HEK293 (cell line): ENCODE measurements around the gene ADCYAP1R1.

Experiments
- CTCF ChIA-PET: fragments of 350-600 bp; formaldehyde crosslinking; extraction: SDS; loops from one replicate; lab custom pipeline; 2021; ENCODE audit warnings: antibody characterized with exemption; lab: Yijun Ruan, JAX
- POLR2A ChIA-PET: fragments of 300-600 bp; formaldehyde crosslinking; extraction: SDS; loops from one replicate; lab custom pipeline; 2020; ENCODE audit warnings: antibody characterized with exemption, inconsistent platforms; lab: Yijun Ruan, JAX
- H3K27ac ChIP-seq: fragments of 200-500 bp; sonication (Bioruptor generic); 2 replicates; pipeline ENCODE4 v1.5.1; 2014; ENCODE audit warnings: low read depth, low read length, control low read depth, inconsistent platforms; ENCODE audit errors: extremely low read depth
- H3K36me3 ChIP-seq, 2 experiments: fragments of 200-500 bp in 1 of 2; sonication (Bioruptor generic) in 1 of 2; 1 replicate in 1 of 2; 2 replicates in 1 of 2; pipeline ENCODE4 v1.5.1; 2014 to 2017; ENCODE audit warnings: inconsistent platforms in 2 of 2, low read length in 2 of 2; ENCODE audit not compliant: control insufficient read depth in 2 of 2, insufficient read depth in 1 of 2
- H3K4me1 ChIP-seq: fragments of 200-500 bp; sonication (Bioruptor generic); 2 replicates; pipeline ENCODE4 v1.5.1; 2014; ENCODE audit warnings: mild to moderate bottlenecking, low read length, inconsistent platforms; ENCODE audit not compliant: control insufficient read depth, insufficient read depth
- H3K4me3 ChIP-seq: 2 replicates; pipeline ENCODE4 v1.5.1; 2011; ENCODE audit warnings: low read depth, mild to moderate bottlenecking, control low read depth, low read length, moderate library complexity
- H3K9me3 ChIP-seq: fragments of 200-500 bp; sonication (Bioruptor generic); 2 replicates; pipeline ENCODE4 v1.5.1; 2014; ENCODE audit warnings: low read depth, low read length, inconsistent platforms; ENCODE audit not compliant: control insufficient read depth, insufficient read depth
- HOXA7 ChIP-seq: sonication (generic); formaldehyde crosslinking; IDR thresholded peaks from 2 replicates; pipeline ENCODE4 v1.8.1; 2022; ENCODE audit warnings: missing genetic modification reagents, borderline replicate concordance
- KLF10 ChIP-seq: fragments of 450-650 bp; IDR thresholded peaks from 2 replicates; pipeline ENCODE4 v1.5.1; 2018; ENCODE audit warnings: missing biosample characterization, mild to moderate bottlenecking, missing genetic modification characterization
- OSR2 ChIP-seq: fragments of 450-650 bp; formaldehyde crosslinking; IDR thresholded peaks from 2 replicates; pipeline ENCODE4 v1.5.1; 2016; ENCODE audit warnings: missing biosample characterization, missing genetic modification characterization
- SP7 ChIP-seq: fragments of 450-650 bp; formaldehyde crosslinking; IDR thresholded peaks from 2 replicates; pipeline ENCODE4 v1.5.1; 2016; ENCODE audit warnings: missing biosample characterization, missing genetic modification characterization
- ZNF202 ChIP-seq: fragments of 450-650 bp; formaldehyde crosslinking; IDR thresholded peaks from 2 replicates; pipeline ENCODE4 v1.5.1; 2016; ENCODE audit warnings: missing biosample characterization, missing genetic modification characterization, borderline replicate concordance
- ZNF211 ChIP-seq: fragments of 450-650 bp; formaldehyde crosslinking; IDR thresholded peaks from 2 replicates; pipeline ENCODE4 v1.5.1; 2016; ENCODE audit warnings: low read depth, missing biosample characterization, missing genetic modification characterization
- ZNF214 ChIP-seq: fragments of 450-650 bp; formaldehyde crosslinking; IDR thresholded peaks from 2 replicates; pipeline ENCODE4 v1.5.1; 2017; ENCODE audit warnings: missing biosample characterization, mild to moderate bottlenecking, missing genetic modification characterization, borderline replicate concordance
- ZNF366 ChIP-seq: fragments of 450-650 bp; formaldehyde crosslinking; conservative IDR thresholded peaks from 2 replicates; pipeline ENCODE4 v1.5.1; 2016; ENCODE audit warnings: missing biosample characterization, missing genetic modification characterization
- ZNF791 ChIP-seq: fragments of 450-650 bp; formaldehyde crosslinking; IDR thresholded peaks from 2 replicates; pipeline ENCODE4 v1.5.1; 2016; ENCODE audit warnings: missing biosample characterization, missing genetic modification characterization
- ZNF792 ChIP-seq: fragments of 450-650 bp; formaldehyde crosslinking; IDR thresholded peaks from 2 replicates; pipeline ENCODE4 v1.5.1; 2016; ENCODE audit warnings: missing biosample characterization, missing genetic modification characterization
- TF ChIP-seq, protein P1 (sequence below): fragments of 450-650 bp; formaldehyde crosslinking; IDR thresholded peaks from 2 replicates; pipeline ENCODE4 v1.5.1; 2016; ENCODE audit warnings: missing biosample characterization, missing genetic modification characterization
- TF ChIP-seq, protein P2 (sequence below): fragments of 450-650 bp; formaldehyde crosslinking; conservative IDR thresholded peaks from 2 replicates; pipeline ENCODE4 v1.5.1; 2016; ENCODE audit warnings: low read depth, missing biosample characterization, missing genetic modification characterization
- TF ChIP-seq, protein P3 (sequence below): fragments of 450-650 bp; formaldehyde crosslinking; IDR thresholded peaks from 2 replicates; pipeline ENCODE4 v1.5.1; 2016; ENCODE audit warnings: missing biosample characterization, missing genetic modification characterization, borderline replicate concordance

The ADCYAP1R1 gene

DNA sequence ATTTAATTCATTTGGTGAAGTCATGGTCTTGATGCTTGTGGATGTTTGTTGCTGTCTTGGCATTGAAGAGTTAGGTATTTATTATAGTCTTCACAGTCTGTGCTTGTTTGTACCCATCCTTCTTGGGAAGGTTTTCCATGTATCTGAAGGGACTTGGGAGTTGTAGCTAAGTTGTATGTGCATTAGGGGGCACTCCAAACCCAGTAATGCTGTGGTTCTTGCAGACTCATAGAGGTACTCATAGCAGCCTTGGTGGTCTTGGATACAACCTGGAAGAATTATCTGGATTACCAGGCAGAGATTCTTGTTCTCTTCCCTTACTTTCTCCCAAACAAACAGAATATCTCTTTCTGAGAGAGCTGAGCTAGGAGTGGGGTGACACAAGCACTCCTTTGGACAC is 93.2 kb downstream of the ADCYAP1R1 start:
- Histone ChIP-seq H3K4me1 (no peaks in the 10 kb centered on the region), H3K9me3 (no peaks in the 10 kb centered on the region), H3K27ac (no peak overlapping the region), H3K4me3 (no peak overlapping the region)
- TF ChIP-seq ZNF791 = no peak
- TF ChIP-seq ZNF792 (tag by site-specific recombination) = no peak
- TF ChIP-seq SP7 (tag by site-specific recombination) = no peak
- TF ChIP-seq ZNF211 (tag by site-specific recombination) = no peak
- TF ChIP-seq ZNF214 (tag by site-specific recombination) = no peak
- TF ChIP-seq, protein P1, sequence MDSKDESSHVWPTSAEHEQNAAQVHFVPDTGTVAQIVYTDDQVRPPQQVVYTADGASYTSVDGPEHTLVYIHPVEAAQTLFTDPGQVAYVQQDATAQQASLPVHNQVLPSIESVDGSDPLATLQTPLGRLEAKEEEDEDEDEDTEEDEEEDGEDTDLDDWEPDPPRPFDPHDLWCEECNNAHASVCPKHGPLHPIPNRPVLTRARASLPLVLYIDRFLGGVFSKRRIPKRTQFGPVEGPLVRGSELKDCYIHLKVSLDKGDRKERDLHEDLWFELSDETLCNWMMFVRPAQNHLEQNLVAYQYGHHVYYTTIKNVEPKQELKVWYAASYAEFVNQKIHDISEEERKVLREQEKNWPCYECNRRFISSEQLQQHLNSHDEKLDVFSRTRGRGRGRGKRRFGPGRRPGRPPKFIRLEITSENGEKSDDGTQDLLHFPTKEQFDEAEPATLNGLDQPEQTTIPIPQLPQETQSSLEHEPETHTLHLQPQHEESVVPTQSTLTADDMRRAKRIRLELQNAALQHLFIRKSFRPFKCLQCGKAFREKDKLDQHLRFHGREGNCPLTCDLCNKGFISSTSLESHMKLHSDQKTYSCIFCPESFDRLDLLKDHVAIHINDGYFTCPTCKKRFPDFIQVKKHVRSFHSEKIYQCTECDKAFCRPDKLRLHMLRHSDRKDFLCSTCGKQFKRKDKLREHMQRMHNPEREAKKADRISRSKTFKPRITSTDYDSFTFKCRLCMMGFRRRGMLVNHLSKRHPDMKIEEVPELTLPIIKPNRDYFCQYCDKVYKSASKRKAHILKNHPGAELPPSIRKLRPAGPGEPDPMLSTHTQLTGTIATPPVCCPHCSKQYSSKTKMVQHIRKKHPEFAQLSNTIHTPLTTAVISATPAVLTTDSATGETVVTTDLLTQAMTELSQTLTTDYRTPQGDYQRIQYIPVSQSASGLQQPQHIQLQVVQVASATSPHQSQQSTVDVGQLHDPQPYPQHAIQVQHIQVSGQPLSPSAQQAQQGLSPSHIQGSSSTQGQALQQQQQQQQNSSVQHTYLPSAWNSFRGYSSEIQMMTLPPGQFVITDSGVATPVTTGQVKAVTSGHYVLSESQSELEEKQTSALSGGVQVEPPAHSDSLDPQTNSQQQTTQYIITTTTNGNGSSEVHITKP (tag by site-specific recombination) = no peak
- TF ChIP-seq KLF10 = no peak
- TF ChIP-seq, protein P2, sequence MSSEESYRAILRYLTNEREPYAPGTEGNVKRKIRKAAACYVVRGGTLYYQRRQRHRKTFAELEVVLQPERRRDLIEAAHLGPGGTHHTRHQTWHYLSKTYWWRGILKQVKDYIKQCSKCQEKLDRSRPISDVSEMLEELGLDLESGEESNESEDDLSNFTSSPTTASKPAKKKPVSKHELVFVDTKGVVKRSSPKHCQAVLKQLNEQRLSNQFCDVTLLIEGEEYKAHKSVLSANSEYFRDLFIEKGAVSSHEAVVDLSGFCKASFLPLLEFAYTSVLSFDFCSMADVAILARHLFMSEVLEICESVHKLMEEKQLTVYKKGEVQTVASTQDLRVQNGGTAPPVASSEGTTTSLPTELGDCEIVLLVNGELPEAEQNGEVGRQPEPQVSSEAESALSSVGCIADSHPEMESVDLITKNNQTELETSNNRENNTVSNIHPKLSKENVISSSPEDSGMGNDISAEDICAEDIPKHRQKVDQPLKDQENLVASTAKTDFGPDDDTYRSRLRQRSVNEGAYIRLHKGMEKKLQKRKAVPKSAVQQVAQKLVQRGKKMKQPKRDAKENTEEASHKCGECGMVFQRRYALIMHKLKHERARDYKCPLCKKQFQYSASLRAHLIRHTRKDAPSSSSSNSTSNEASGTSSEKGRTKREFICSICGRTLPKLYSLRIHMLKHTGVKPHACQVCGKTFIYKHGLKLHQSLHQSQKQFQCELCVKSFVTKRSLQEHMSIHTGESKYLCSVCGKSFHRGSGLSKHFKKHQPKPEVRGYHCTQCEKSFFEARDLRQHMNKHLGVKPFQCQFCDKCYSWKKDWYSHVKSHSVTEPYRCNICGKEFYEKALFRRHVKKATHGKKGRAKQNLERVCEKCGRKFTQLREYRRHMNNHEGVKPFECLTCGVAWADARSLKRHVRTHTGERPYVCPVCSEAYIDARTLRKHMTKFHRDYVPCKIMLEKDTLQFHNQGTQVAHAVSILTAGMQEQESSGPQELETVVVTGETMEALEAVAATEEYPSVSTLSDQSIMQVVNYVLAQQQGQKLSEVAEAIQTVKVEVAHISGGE = no peak
- TF ChIP-seq, all 188 proteins: peak for 0
- no peaks in the 10 kb centered on the region for H3K36me3 ChIP-seq
- POLR2A ChIA-PET = no interaction called here
- CTCF ChIA-PET = no interaction called here

GRCh38 chr7:31146030-31146429 is 93.9 kb downstream of the ADCYAP1R1 start:
- H3K4me3 ChIP-seq = no peak overlapping the region
- no peaks in the 10 kb centered on the region for H3K9me3 ChIP-seq
- no peaks in the 10 kb centered on the region for H3K36me3 ChIP-seq
- TF ChIP-seq OSR2 (tag by site-specific recombination) (no peak), HOXA7 (no peak), ZNF202 (tag by site-specific recombination) (no peak), ZNF366 (tag by site-specific recombination) (no peak)
- TF ChIP-seq, protein P3, sequence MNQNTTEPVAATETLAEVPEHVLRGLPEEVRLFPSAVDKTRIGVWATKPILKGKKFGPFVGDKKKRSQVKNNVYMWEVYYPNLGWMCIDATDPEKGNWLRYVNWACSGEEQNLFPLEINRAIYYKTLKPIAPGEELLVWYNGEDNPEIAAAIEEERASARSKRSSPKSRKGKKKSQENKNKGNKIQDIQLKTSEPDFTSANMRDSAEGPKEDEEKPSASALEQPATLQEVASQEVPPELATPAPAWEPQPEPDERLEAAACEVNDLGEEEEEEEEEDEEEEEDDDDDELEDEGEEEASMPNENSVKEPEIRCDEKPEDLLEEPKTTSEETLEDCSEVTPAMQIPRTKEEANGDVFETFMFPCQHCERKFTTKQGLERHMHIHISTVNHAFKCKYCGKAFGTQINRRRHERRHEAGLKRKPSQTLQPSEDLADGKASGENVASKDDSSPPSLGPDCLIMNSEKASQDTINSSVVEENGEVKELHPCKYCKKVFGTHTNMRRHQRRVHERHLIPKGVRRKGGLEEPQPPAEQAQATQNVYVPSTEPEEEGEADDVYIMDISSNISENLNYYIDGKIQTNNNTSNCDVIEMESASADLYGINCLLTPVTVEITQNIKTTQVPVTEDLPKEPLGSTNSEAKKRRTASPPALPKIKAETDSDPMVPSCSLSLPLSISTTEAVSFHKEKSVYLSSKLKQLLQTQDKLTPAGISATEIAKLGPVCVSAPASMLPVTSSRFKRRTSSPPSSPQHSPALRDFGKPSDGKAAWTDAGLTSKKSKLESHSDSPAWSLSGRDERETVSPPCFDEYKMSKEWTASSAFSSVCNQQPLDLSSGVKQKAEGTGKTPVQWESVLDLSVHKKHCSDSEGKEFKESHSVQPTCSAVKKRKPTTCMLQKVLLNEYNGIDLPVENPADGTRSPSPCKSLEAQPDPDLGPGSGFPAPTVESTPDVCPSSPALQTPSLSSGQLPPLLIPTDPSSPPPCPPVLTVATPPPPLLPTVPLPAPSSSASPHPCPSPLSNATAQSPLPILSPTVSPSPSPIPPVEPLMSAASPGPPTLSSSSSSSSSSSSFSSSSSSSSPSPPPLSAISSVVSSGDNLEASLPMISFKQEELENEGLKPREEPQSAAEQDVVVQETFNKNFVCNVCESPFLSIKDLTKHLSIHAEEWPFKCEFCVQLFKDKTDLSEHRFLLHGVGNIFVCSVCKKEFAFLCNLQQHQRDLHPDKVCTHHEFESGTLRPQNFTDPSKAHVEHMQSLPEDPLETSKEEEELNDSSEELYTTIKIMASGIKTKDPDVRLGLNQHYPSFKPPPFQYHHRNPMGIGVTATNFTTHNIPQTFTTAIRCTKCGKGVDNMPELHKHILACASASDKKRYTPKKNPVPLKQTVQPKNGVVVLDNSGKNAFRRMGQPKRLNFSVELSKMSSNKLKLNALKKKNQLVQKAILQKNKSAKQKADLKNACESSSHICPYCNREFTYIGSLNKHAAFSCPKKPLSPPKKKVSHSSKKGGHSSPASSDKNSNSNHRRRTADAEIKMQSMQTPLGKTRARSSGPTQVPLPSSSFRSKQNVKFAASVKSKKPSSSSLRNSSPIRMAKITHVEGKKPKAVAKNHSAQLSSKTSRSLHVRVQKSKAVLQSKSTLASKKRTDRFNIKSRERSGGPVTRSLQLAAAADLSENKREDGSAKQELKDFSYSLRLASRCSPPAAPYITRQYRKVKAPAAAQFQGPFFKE (tag by site-specific recombination) = no peak
- H3K27ac ChIP-seq = no peak overlapping the region
- H3K4me1 ChIP-seq = no peaks in the 10 kb centered on the region
- ChIA-PET CTCF (no interaction called here), POLR2A (no interaction called here)
